ENCODE measurements around the gene KLHL17.
"Not testable (repeated sequence)": the region's sequence is repeated elsewhere in the genome, so short reads cannot be mapped to it uniquely, and the experiment has no call there.

The KLHL17 gene

DNA sequence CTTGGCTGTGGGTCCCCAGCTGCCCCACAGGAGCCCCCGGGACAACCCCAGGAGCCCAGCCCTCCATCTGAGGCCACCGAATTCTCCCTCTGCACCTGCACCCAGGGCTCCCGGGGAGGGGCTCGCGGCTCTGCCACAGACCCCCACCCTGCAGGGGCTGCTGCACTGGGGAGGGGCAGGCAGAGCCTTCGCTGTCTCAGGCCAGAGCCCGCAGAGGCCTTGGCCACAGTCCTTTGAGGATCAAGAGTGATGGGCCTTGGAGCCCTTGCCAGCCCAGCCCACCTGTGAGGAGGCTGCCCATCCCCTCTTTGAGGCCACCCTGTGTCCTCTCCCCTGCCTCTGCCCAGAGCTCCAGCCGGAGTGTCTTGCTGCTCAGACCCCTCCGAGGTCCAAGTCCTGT lies 15.0 kb downstream of the KLHL17 start:
- Histone ChIP-seq H3K9me3 (ENCODE audit: control insufficient read depth in 5 of 5, low read length in 5 of 5) (no peaks in the 10 kb centered on the region), H3K27me3 (ENCODE audit: control insufficient read depth in 5 of 5, insufficient read depth in 4 of 5, low read length in 5 of 5) (peaks cover 32 to 69% (median 60%) of the 10 kb centered on the region in 5 donors), H3K4me1 (ENCODE audit: control insufficient read depth in 5 of 5, insufficient read depth in 5 of 5, low read length in 5 of 5) (peaks cover 2 to 7% (median 3%) of the 10 kb centered on the region in 5 donors), H3K36me3 (ENCODE audit: control insufficient read depth in 5 of 5, insufficient read depth in 5 of 5, low read length in 5 of 5) (no peaks in the 10 kb centered on the region), H3K4me3 (ENCODE audit: low read depth in 1 of 5, low read length in 5 of 5) (no peak overlapping the region), H3K27ac (ENCODE audit: low read depth, low read length) (no peak overlapping the region), H3K9ac (ENCODE audit: low read length in 5 of 5) (no peak overlapping the region)

DNA sequence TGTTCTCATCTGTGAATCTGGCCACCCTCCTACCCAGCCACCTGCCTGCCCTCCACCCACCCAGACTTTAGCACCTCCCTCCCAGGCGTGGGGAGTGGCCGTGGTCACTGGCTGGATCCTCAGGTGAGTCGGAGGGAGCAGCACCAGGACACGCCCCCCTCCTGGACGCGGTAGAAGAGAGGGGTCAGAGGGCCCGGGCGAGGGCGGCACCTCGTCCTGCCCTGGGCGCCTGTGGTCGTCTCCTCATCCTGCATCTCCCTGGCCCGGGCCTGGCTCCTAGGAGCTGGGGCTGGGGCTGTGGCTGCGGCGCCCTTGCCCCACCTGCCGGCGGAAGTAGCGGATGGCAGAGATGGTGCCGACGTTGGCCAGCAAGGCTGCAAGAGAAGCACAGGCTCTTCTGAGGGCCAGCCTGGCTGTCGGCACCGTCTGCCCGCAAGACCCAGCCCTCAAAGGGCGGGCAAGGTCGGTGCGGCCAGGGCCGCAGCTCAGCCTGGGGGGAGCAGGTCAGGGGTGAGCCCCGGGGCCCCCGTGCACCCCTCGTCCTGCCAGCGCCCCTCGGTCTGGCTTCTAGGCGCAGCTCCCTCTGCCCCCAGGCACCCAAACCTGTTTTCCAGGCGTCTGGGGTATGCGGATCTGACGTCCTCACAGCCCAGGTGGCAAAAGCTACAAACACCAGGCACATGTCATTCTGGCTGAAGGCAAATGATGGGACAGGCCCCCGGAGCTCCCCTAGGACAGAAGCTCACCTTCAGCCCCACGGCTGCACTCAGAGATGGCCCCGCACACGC lies 15.7 kb downstream of the KLHL17 start:
- Histone ChIP-seq H3K9me3 (ENCODE audit: control insufficient read depth in 5 of 5, low read length in 5 of 5) (no peaks in the 10 kb centered on the region), H3K4me3 (ENCODE audit: low read depth in 1 of 5, low read length in 5 of 5) (no peak overlapping the region), H3K27me3 (ENCODE audit: control insufficient read depth in 5 of 5, insufficient read depth in 4 of 5, low read length in 5 of 5) (peaks cover 29 to 64% (median 54%) of the 10 kb centered on the region in 5 donors), H3K36me3 (ENCODE audit: control insufficient read depth in 5 of 5, insufficient read depth in 5 of 5, low read length in 5 of 5) (no peaks in the 10 kb centered on the region), H3K4me1 (ENCODE audit: control insufficient read depth in 5 of 5, insufficient read depth in 5 of 5, low read length in 5 of 5) (peaks cover 2 to 7% (median 3%) of the 10 kb centered on the region in 5 donors), H3K27ac (ENCODE audit: low read depth, low read length) (no peak overlapping the region), H3K9ac (ENCODE audit: low read length in 5 of 5) (peak overlapping the region in 1 of 5 donors; percentile 11)

DNA sequence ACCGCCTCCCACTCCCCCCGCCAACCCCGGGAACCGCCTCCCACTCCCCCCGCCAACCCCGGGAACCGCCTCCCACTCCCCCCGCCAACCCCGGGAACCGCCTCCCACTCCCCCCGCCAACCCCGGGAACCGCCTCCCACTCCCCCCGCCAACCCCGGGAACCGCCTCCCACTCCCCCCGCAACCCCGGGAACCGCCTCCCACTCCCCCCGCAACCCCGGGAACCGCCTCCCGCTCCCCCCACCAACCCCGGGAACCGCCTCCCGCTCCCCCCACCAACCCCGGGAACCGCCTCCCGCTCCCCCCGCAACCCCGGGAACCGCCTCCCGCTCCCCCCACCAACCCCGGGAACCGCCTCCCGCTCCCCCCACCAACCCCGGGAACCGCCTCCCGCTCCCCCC lies 16.4 kb downstream of the KLHL17 start:
- not testable (repeated sequence) for H3K9ac ChIP-seq (ENCODE audit: low read length in 5 of 5); H3K4me1 ChIP-seq (ENCODE audit: control insufficient read depth in 5 of 5, insufficient read depth in 5 of 5, low read length in 5 of 5); H3K36me3 ChIP-seq (ENCODE audit: control insufficient read depth in 5 of 5, insufficient read depth in 5 of 5, low read length in 5 of 5); H3K27ac ChIP-seq (ENCODE audit: low read depth, low read length); H3K4me3 ChIP-seq (ENCODE audit: low read depth in 1 of 5, low read length in 5 of 5); H3K9me3 ChIP-seq (ENCODE audit: control insufficient read depth in 5 of 5, low read length in 5 of 5)
- H3K27me3 ChIP-seq (ENCODE audit: control insufficient read depth in 5 of 5, insufficient read depth in 4 of 5, low read length in 5 of 5): peaks cover 29 to 61% (median 53%) of the 10 kb centered on the region in 5 donors

DNA sequence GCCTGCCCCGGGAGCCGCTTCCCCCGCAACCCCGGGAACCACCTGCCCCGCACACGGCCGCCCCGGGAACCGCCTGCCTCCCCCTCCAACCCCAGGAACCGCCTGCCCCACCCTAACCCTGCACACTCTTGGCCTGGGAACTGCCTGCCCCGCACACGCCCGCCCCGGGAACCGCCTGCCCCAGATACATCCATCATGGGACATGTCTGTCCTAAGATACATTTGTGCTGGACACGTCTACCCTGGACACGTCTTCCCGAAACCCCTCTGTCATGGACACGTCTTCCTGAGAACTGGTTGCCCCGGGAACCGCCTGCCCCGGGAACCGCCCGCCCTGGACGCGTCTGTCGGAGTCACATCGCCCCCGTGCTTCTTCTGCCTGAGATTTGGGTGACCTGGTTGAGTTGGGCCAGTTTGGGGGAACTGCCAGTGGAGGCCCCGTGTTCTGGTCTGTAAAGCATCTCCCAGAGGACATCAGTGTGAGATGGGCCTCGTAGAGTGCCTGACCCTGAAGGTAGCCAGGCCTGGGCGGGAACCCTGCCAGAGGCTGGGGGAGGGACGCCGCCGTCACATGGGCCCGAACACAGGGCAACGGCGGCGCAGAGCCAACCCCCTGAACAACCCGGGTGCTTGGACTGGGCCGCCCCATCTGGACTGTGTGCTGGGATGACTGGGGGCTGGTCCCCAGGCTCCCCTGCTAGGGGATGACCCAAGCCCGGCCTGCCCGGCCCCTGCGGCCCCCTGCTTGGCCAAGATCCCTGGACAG lies 17.9 kb downstream of the KLHL17 start:
- Histone ChIP-seq H3K36me3 (ENCODE audit: control insufficient read depth in 5 of 5, insufficient read depth in 5 of 5, low read length in 5 of 5) (no peaks in the 10 kb centered on the region), H3K9me3 (ENCODE audit: control insufficient read depth in 5 of 5, low read length in 5 of 5) (no peaks in the 10 kb centered on the region), H3K27me3 (ENCODE audit: control insufficient read depth in 5 of 5, insufficient read depth in 4 of 5, low read length in 5 of 5) (peaks cover 23 to 64% (median 56%) of the 10 kb centered on the region in 5 donors), H3K9ac (ENCODE audit: low read length in 5 of 5) (peak overlapping the region in 1 of 5 donors; percentile 26), H3K4me1 (ENCODE audit: control insufficient read depth in 5 of 5, insufficient read depth in 5 of 5, low read length in 5 of 5) (peaks cover 2 to 7% (median 5%) of the 10 kb centered on the region in 5 donors), H3K4me3 (ENCODE audit: low read depth in 1 of 5, low read length in 5 of 5) (no peak overlapping the region), H3K27ac (ENCODE audit: low read depth, low read length) (no peak overlapping the region)

DNA sequence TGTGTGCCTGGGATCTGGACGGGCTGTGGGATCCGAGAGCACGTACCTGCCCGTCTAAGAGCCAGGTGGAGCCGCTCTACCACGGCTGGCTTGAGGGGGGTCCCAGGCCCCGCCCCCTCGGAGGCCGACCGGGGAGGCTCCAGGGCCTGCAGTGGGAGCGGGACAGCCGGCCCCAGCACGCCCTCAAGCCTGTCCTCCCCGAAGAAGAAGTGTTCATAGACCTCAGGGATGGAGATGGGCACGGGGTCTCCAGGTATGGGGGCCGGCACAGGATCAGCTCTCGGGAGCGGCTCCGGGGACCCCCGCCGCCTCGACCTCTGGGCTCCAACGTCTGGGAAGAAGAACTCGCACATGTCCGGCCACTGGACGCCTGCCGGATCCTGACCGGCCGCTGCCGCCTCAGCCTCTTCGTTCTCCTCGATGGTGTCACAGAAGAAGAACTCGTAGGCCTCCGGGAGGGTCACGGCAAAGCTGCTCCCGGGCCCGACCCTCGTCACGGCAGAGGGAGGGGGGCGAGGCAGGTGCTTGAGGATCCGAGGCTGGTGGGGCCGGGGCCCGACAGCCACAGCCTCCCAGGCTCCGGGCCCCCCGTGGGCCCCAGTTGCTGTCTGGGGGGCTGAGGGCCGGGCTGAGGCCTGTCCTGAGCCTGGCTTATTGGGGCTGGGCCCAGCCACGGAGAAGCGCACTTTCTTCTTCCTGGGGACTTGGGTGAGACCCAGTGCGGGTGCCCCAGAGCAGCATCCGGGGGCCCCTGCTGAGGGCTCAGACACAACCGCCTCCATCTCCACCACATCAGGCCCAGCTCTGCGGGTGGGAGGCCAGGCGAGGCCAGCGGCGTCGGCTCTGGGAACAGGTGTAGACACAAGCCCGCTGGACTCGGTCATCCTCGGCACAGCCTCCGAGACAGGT lies 18.7 kb downstream of the KLHL17 start:
- no peak overlapping the region for H3K27ac ChIP-seq (ENCODE audit: low read depth, low read length)
- no peaks in the 10 kb centered on the region for H3K9me3 ChIP-seq (ENCODE audit: control insufficient read depth in 5 of 5, low read length in 5 of 5)
- H3K27me3 ChIP-seq (ENCODE audit: control insufficient read depth in 5 of 5, insufficient read depth in 4 of 5, low read length in 5 of 5): peaks cover 18 to 61% (median 54%) of the 10 kb centered on the region in 5 donors
- no peak overlapping the region for H3K4me3 ChIP-seq (ENCODE audit: low read depth in 1 of 5, low read length in 5 of 5)
- H3K4me1 ChIP-seq (ENCODE audit: control insufficient read depth in 5 of 5, insufficient read depth in 5 of 5, low read length in 5 of 5): peaks cover 2 to 7% (median 5%) of the 10 kb centered on the region in 5 donors
- no peaks in the 10 kb centered on the region for H3K36me3 ChIP-seq (ENCODE audit: control insufficient read depth in 5 of 5, insufficient read depth in 5 of 5, low read length in 5 of 5)
- H3K9ac ChIP-seq (ENCODE audit: low read length in 5 of 5): no peak overlapping the region

DNA sequence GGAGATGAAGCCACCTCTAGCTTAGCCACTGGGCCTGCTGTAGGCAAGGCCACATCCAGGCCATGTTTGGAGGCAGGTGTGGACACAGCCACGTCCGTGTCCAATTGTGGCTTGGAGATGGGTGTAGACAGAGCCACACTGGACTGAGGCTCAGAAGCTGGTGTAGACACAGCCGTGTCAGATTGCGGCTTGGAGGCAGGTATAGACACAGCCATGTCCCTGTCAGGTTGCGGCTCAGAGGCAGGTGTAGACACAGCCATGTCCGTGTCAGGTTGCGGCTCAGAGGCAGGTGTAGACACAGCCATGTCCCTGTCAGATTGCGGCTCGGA lies 19.3 kb downstream of the KLHL17 start:
- no peaks in the 10 kb centered on the region for H3K36me3 ChIP-seq (ENCODE audit: control insufficient read depth in 5 of 5, insufficient read depth in 5 of 5, low read length in 5 of 5)
- no peaks in the 10 kb centered on the region for H3K9me3 ChIP-seq (ENCODE audit: control insufficient read depth in 5 of 5, low read length in 5 of 5)
- peaks cover 18 to 55% (median 48%) of the 10 kb centered on the region in 5 donors for H3K27me3 ChIP-seq (ENCODE audit: control insufficient read depth in 5 of 5, insufficient read depth in 4 of 5, low read length in 5 of 5)
- H3K9ac ChIP-seq (ENCODE audit: low read length in 5 of 5): no peak overlapping the region
- no peak overlapping the region for H3K27ac ChIP-seq (ENCODE audit: low read depth, low read length)
- H3K4me1 ChIP-seq (ENCODE audit: control insufficient read depth in 5 of 5, insufficient read depth in 5 of 5, low read length in 5 of 5): peaks cover 2 to 7% (median 5%) of the 10 kb centered on the region in 5 donors
- H3K4me3 ChIP-seq (ENCODE audit: low read depth in 1 of 5, low read length in 5 of 5): no peak overlapping the region

DNA sequence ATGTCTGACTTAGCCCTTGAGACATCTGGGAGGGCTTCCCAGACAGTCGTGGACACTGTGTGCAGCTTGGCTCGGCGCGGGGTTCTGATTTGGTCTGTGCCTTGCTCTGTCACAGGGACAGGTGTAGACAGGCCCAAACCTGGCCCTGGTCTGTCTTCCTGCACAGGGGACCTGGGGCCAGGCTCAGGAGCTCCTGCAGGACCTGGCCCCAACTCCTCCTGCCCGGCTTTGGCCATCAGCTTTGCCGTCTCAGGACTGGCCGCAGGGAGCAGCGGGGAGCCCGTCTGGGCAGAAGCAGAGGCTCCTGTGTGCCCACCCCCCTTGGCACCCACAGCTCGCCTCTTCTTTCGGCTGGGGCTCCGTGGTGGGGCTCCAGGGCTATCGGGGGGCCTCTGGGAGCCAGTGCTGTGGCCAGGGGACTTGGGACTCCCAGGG lies 19.8 kb downstream of the KLHL17 start:
- Histone ChIP-seq H3K4me1 (ENCODE audit: control insufficient read depth in 5 of 5, insufficient read depth in 5 of 5, low read length in 5 of 5) (peaks cover 2 to 7% (median 5%) of the 10 kb centered on the region in 5 donors), H3K9ac (ENCODE audit: low read length in 5 of 5) (no peak overlapping the region), H3K36me3 (ENCODE audit: control insufficient read depth in 5 of 5, insufficient read depth in 5 of 5, low read length in 5 of 5) (no peaks in the 10 kb centered on the region), H3K27me3 (ENCODE audit: control insufficient read depth in 5 of 5, insufficient read depth in 4 of 5, low read length in 5 of 5) (peaks cover 18 to 53% (median 46%) of the 10 kb centered on the region in 5 donors), H3K4me3 (ENCODE audit: low read depth in 1 of 5, low read length in 5 of 5) (no peak overlapping the region), H3K9me3 (ENCODE audit: control insufficient read depth in 5 of 5, low read length in 5 of 5) (no peaks in the 10 kb centered on the region), H3K27ac (ENCODE audit: low read depth, low read length) (no peak overlapping the region)

DNA sequence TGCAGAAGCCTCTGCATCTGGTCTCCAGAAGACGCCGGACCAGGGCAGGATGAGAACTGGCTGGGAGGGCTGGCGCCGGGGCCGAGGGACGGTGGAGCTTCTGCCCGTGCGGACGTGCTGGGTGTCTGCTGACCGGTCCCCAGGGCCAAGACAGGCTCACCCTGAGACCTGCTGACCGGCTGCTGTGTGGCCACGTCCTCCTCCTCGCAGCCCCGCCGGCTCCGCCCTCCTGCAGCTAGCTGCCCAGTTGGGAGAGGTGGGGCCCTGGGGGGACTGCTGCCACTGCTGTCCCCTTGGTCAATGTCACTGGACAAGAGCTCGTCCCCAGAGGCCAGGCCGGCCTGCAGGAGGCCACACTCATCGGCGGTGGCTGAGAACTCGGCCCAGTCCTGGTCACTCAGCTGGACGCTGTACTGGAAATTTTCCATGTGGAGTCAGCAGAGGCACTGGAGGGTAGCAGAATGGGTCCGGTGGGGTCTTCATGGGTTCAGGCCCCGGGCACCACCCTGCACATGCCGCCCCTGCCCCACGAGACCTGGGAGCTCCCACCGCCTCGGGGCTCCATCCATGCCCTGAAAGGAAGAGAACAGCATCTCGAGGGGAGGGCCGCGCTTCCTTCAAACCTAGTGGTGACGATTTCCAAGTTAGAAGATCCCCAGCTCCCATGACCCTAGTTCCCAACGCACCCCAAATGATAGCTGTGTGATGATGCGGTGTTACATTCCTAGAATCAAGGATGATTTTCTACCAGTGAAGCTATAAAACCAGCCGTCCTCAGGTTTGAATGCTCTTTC lies 20.4 kb downstream of the KLHL17 start:
- Histone ChIP-seq H3K4me3 (ENCODE audit: low read depth in 1 of 5, low read length in 5 of 5) (no peak overlapping the region), H3K36me3 (ENCODE audit: control insufficient read depth in 5 of 5, insufficient read depth in 5 of 5, low read length in 5 of 5) (no peaks in the 10 kb centered on the region), H3K4me1 (ENCODE audit: control insufficient read depth in 5 of 5, insufficient read depth in 5 of 5, low read length in 5 of 5) (peaks cover 2 to 6% (median 5%) of the 10 kb centered on the region in 5 donors), H3K9me3 (ENCODE audit: control insufficient read depth in 5 of 5, low read length in 5 of 5) (no peaks in the 10 kb centered on the region), H3K9ac (ENCODE audit: low read length in 5 of 5) (no peak overlapping the region), H3K27ac (ENCODE audit: low read depth, low read length) (no peak overlapping the region), H3K27me3 (ENCODE audit: control insufficient read depth in 5 of 5, insufficient read depth in 4 of 5, low read length in 5 of 5) (peaks cover 13 to 50% (median 41%) of the 10 kb centered on the region in 5 donors)

DNA sequence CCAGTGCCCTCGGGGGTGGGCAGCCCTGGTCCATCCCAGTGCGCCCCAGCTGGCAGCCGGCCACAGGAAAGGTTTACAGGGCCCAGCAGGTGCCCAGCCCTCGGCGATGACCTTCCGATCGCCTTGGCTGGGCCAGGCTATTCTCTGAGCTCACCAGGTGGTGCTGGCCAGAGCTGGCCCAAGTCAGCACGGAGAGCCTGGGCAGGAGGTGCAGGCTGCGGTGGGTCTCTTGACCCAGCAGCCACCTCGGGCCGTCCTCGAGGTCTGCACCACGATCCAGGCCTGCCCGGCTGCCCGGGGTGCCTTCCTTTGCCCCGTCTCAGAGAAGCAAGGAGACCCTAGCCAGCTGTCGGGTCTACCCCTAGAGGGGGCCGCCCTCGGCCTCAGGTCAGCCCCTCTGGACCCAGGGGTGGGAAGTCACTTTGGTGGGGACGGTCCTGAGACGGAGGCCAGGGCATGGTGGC lies 21.1 kb downstream of the KLHL17 start:
- no peak overlapping the region for H3K4me3 ChIP-seq (ENCODE audit: low read depth in 1 of 5, low read length in 5 of 5)
- H3K9ac ChIP-seq (ENCODE audit: low read length in 5 of 5): no peak overlapping the region
- H3K27ac ChIP-seq (ENCODE audit: low read depth, low read length): no peak overlapping the region
- no peaks in the 10 kb centered on the region for H3K36me3 ChIP-seq (ENCODE audit: control insufficient read depth in 5 of 5, insufficient read depth in 5 of 5, low read length in 5 of 5)
- peaks cover 0 to 5% (median 0%) of the 10 kb centered on the region in 5 donors for H3K4me1 ChIP-seq (ENCODE audit: control insufficient read depth in 5 of 5, insufficient read depth in 5 of 5, low read length in 5 of 5)
- peaks cover 8 to 44% (median 35%) of the 10 kb centered on the region in 5 donors for H3K27me3 ChIP-seq (ENCODE audit: control insufficient read depth in 5 of 5, insufficient read depth in 4 of 5, low read length in 5 of 5)
- no peaks in the 10 kb centered on the region for H3K9me3 ChIP-seq (ENCODE audit: control insufficient read depth in 5 of 5, low read length in 5 of 5)
